MM.1S (cell line): Measurements from ENCODE around the gene CDK11A.

Source experiments
- EZH2 ChIP-seq: fragments of 300-600 bp; sonication (generic); optimal IDR thresholded peaks from 2 replicates; pipeline ENCODE3; 2017; ENCODE audit warnings: low read depth, mild to moderate bottlenecking, antibody characterized with exemption, low read length, mixed read lengths
- TF ChIP-seq, protein P1 (sequence below): fragments of 300-600 bp; sonication (generic); IDR thresholded peaks from 2 replicates; pipeline ENCODE4 v1.5.1; 2016; ENCODE audit warnings: antibody characterized with exemption, low read length, mixed read lengths

DNA sequence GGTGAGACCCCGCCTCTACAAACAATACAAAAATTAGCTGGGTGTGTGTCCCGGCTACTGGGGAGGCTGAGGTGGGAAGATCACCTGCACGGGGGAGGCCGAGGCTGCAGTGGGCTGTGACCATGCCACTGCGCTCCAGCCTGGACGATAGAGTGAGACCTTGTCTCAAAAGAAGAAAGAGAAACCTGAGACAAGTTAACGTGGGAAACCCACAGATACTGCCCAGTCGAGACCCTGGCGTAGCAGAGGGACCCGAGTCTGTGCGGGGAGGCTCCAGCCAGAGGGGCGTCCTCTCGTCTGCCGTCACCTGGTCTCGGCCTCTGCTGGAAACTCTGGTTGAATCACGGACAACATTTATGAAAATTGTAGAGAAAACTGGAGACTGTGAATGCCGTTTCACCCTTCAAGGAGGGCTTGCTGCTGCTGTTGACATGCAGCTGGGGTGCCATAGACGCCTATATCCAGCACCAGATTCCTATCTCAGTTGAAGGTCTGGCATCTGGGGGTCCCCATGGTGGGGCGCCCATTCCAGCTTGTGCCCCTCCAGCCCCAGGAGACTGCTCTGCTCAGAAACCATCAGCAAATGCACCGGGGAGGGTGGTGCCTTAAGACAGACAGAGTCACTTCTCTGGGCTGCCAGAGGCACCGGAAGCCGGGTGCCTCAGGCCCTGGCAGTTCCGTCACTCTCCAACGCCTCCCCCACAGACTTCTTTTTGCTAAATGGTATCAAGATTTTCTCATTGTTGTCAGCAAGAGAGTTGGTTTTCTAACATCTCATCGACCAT is 51.8 kb downstream of the CDK11A start:
- no peak for TF ChIP-seq EZH2
- TF ChIP-seq, protein P1, sequence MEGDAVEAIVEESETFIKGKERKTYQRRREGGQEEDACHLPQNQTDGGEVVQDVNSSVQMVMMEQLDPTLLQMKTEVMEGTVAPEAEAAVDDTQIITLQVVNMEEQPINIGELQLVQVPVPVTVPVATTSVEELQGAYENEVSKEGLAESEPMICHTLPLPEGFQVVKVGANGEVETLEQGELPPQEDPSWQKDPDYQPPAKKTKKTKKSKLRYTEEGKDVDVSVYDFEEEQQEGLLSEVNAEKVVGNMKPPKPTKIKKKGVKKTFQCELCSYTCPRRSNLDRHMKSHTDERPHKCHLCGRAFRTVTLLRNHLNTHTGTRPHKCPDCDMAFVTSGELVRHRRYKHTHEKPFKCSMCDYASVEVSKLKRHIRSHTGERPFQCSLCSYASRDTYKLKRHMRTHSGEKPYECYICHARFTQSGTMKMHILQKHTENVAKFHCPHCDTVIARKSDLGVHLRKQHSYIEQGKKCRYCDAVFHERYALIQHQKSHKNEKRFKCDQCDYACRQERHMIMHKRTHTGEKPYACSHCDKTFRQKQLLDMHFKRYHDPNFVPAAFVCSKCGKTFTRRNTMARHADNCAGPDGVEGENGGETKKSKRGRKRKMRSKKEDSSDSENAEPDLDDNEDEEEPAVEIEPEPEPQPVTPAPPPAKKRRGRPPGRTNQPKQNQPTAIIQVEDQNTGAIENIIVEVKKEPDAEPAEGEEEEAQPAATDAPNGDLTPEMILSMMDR, result no peak
